ENCODE data around the gene MARCKSL1.
A peak's percentile ranks its signal among the peaks of the same experiment; 100 is the strongest.
"Not testable (repeated sequence)": the region's sequence is repeated elsewhere in the genome, so short reads cannot be mapped to it uniquely, and the experiment has no call there.

Gene MARCKSL1

GRCh38 chr1:32303997-32304622 is 31.9 kb downstream of the MARCKSL1 start:
- DNase-seq (ENCODE audit: insufficient read length, low spot score) (no peak), FAIRE-seq (no peak)
- TF ChIP-seq, protein P1, sequence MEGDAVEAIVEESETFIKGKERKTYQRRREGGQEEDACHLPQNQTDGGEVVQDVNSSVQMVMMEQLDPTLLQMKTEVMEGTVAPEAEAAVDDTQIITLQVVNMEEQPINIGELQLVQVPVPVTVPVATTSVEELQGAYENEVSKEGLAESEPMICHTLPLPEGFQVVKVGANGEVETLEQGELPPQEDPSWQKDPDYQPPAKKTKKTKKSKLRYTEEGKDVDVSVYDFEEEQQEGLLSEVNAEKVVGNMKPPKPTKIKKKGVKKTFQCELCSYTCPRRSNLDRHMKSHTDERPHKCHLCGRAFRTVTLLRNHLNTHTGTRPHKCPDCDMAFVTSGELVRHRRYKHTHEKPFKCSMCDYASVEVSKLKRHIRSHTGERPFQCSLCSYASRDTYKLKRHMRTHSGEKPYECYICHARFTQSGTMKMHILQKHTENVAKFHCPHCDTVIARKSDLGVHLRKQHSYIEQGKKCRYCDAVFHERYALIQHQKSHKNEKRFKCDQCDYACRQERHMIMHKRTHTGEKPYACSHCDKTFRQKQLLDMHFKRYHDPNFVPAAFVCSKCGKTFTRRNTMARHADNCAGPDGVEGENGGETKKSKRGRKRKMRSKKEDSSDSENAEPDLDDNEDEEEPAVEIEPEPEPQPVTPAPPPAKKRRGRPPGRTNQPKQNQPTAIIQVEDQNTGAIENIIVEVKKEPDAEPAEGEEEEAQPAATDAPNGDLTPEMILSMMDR (IDR thresholded peaks at IDR 0.05; ENCODE audit: insufficient read depth, missing control alignments), result no peak

DNA sequence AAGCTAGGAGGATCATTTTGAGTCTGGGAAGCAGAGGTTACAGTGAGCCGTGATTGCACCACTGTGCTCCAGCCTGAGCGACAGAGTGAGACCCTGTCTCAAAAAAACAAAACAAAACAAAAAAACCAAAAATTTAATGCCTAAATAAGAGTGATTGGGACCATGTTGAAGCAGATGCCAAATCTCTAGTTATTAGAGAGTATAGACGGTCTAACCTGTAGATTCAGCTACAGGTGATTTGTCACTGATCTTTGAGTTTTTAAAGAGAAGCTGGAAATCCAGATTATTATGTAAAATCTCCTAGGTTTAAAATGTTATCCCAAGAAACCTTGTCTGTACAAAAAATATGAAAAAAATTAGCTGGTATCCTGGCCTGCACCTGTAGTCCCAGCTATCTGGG is 32.7 kb downstream of the MARCKSL1 start:
- TF ChIP-seq, protein P1 (IDR thresholded peaks at IDR 0.05; ENCODE audit: insufficient read depth, missing control alignments), result no peak
- FAIRE-seq (no peak), DNase-seq (ENCODE audit: insufficient read length, low spot score) (no peak)

- FAIRE-seq, result no peak
- TF ChIP-seq, protein P1 (IDR thresholded peaks at IDR 0.05; ENCODE audit: insufficient read depth, missing control alignments), result no peak
- no peak for DNase-seq (ENCODE audit: insufficient read length, low spot score)
Observed at GRCh38 chr1:32299327-32299726, 36.7 kb downstream of the MARCKSL1 start.

DNA sequence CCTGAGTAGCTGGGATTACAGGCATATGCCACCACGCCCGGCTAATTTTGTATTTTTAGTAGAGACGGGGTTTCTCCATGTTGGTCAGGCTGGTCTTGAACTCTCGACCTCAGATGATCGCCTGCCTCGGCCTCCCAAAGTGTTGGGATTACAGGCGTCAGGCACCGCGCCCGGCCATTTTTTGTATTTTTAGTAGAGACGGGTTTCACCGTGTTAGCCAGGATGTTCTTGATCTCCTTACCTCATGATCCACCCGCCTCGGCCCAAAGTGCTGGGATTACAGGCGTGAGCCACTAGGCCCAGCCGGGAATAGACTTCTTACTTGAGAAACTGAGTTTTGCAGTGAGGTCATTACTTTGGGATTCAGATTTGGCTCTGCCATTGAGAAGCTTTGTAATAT is 37.8 kb downstream of the MARCKSL1 start:
- FAIRE-seq; DNase-seq (ENCODE audit: insufficient read length, low spot score): not testable (repeated sequence)

DNA sequence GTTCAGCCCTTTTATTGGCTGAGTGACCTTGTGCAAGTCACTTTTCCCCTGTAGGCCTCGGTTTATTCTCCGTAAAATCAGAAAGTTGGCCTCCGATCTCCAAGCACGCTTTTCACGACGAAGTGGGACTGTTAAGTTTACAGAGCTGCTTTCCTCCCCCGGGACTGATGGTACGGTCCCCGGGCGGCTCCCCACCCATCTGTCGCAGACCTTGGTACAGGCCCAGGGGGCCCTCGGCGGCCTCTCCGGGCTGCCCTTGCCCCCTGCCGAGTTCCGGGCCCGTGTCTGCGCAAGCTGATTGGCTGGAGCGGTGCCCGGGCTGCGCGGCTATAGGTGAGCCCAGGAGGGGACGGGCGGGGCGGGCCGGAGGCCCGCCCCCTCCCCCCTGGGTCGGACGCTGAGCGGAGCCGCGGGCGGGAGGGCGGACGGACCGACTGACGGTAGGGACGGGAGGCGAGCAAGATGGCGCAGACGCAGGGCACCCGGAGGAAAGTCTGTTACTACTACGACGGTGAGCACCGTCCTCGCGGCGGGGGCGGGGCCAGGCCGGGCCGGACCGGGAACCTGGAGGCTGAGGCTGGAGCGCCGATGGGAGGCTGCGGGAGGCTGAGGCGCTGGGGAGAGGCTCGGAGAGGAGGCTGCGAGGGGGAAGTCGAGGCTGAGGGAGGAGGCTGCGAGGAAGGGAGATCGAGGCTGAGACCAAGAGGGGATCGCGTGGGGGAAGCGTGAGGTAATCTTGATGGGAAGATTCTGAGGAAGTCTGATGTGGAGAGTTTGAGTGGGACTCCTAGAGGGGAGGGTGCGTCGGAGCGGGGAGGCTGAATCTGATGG is 44.1 kb downstream of the MARCKSL1 start, which contains the start of gene HDAC1:
HDAC1 (plus strand) TSS at position 376 of the 831 bp plus-strand sequence; CDS start at position 463, 87 bp downstream.
- FAIRE-seq (no peak), DNase-seq (ENCODE audit: insufficient read length, low spot score) (peak; percentile 87)
- TF ChIP-seq, protein P1 (IDR thresholded peaks at IDR 0.05; ENCODE audit: insufficient read depth, missing control alignments), result no peak

GRCh38 chr1:32291145-32291707 is 44.8 kb downstream of the MARCKSL1 start:
- DNase-seq (ENCODE audit: insufficient read length, low spot score) (no peak), FAIRE-seq (no peak)
- TF ChIP-seq, protein P1 (IDR thresholded peaks at IDR 0.05; ENCODE audit: insufficient read depth, missing control alignments), result no peak

GRCh38 chr1:32289256-32289655 is 46.8 kb downstream of the MARCKSL1 start:
- TF ChIP-seq, protein P1 (IDR thresholded peaks at IDR 0.05; ENCODE audit: insufficient read depth, missing control alignments), result no peak
- DNase-seq (ENCODE audit: insufficient read length, low spot score) (no peak), FAIRE-seq (no peak)
